Coronary artery (tissue), 2 donors: Measurements from ENCODE around the gene SMIM35.
"Not testable (repeated sequence)": the region's sequence is repeated elsewhere in the genome, so short reads cannot be mapped to it uniquely, and the experiment has no call there.

Experiments used
- DNase-seq: peaks from one replicate; pipeline ENCODE4 v3.0.0-alpha.2; 2017; ENCODE audit warnings: low spot score
- H3K27ac ChIP-seq, 2 donors: fragments of 200-600 bp; sonication (generic); one replicate each; pipeline ENCODE4 v1.5.1; 2016 to 2019
- H3K4me3 ChIP-seq: fragments of 200-600 bp; sonication (generic); 2 replicates; pipeline ENCODE4 v1.5.1; 2016; ENCODE audit warnings: mild to moderate bottlenecking, moderate library complexity
- TF ChIP-seq, protein P1 (sequence below): fragments of 200-600 bp; sonication (generic); IDR thresholded peaks from one replicate; pipeline ENCODE4 v1.5.1; 2019; ENCODE audit warnings: antibody characterized with exemption

The SMIM35 gene

DNA sequence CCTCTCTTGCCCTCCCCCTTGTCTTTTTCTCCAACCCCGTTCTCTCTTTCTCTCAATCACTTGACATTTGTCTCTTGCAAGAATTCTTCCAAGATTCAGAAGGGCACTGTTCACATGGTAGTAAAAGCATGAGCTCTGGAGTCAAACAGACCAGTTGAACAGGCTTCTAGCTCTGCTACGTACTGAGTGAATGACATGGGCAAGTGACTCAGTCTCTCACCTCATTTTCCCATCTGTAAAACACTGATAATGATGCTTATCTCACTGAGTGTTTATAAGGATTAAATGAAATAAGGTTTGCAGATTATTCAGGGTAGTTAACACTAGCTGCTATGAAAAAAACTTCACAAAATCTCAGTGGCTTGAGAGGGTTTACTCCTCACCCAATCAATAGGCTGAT, 106.5 kb downstream of the SMIM35 start:
- TF ChIP-seq, protein P1, sequence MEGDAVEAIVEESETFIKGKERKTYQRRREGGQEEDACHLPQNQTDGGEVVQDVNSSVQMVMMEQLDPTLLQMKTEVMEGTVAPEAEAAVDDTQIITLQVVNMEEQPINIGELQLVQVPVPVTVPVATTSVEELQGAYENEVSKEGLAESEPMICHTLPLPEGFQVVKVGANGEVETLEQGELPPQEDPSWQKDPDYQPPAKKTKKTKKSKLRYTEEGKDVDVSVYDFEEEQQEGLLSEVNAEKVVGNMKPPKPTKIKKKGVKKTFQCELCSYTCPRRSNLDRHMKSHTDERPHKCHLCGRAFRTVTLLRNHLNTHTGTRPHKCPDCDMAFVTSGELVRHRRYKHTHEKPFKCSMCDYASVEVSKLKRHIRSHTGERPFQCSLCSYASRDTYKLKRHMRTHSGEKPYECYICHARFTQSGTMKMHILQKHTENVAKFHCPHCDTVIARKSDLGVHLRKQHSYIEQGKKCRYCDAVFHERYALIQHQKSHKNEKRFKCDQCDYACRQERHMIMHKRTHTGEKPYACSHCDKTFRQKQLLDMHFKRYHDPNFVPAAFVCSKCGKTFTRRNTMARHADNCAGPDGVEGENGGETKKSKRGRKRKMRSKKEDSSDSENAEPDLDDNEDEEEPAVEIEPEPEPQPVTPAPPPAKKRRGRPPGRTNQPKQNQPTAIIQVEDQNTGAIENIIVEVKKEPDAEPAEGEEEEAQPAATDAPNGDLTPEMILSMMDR: no peak
- Histone ChIP-seq H3K27ac (peak overlapping the region in 1 of 2 donors; percentile 48), H3K4me3 (no peak overlapping the region)
- DNase-seq: no peak

DNA sequence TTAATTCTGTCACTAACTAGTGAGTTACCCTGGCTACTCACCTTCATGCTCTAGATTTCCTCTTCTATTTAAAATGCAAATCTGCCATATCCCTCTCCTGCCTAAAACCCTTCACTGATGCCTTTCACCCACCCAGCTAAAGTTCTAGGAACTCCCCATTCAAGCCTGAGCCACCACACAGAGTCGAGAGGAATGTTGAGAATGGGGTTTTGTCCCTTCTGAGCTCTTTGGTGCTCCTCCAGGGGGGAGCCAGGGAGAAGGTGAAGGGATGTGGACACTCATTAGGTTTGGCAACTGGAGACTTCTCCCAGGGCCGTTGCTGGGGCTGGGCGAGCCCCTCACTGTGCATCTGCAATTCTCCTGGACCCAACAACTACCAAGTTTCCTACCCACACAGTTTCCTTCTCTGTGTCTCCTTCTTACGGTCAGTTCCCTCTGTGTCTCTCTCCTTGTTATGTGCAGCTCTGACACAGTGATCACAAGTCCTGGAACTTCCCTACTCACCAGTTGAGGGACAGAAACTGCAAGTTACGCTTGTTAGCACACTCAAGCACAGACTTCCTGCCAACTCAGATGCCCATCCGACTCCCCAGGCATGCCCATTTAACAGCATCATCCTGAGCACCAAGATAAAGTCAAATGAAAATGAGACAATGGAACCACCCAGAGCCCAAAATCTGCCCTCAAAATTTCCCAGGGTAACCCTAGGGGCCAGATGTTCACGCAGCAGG, 107.1 kb downstream of the SMIM35 start:
- TF ChIP-seq, protein P1: no peak
- peak overlapping the region in 1 of 2 donors; percentile 50 for H3K27ac ChIP-seq
- H3K4me3 ChIP-seq: no peak overlapping the region
- no peak for DNase-seq

DNA sequence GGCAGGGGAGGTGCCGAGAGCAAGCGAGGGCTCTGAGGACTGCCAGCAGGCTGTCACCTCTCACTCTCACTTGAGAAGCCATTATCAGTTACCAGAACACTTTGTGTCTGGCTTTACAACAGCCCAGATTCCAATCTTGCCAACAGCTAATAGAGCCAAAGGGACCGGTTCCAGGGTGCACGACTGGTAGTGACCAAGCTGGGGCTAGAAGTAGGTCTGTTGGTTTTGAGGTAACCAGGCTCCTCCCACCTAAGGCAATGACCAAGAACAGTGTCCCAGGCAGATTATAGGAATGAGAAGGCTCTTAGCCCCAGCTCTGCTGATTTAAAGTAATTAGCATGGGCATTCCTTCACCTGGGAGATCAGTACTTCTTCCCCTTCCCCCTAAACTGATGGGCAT, 107.8 kb downstream of the SMIM35 start:
- TF ChIP-seq, protein P1: no peak
- no peak for DNase-seq
- H3K27ac ChIP-seq: peak overlapping the region in 1 of 2 donors; percentile 50
- no peak overlapping the region for H3K4me3 ChIP-seq

DNA sequence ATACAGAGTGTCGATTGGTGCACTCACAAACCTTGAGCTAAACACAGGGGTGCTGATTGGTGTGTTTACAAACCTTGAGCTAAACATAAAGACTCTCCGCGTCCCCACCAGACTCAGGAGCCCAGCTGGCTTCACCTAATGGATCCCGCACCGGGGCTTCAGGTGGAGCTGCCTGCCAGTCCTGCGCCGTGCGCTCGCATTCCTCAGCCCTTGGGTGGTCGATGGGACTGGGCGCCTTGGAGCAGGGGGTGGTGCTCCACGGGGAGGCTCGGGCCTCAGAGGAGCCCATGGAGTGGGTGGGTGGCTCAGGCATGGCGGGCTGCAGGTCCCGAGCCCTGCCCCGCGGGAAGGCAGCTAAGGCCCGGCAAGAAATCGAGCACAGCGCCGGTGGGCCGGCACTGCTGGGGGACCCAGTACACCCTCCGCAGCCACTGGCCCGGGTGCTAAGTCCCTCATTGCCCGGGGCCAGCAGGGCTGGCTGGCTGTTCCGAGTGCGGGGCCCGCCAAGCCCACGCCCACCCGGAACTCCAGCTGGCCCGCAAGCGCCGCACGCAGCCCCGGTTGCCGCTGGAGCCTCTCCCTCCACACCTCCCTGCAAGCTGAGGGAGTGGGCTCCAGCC, 108.4 kb downstream of the SMIM35 start:
- peak overlapping the region in 1 of 2 donors; percentile 50 for H3K27ac ChIP-seq

DNA sequence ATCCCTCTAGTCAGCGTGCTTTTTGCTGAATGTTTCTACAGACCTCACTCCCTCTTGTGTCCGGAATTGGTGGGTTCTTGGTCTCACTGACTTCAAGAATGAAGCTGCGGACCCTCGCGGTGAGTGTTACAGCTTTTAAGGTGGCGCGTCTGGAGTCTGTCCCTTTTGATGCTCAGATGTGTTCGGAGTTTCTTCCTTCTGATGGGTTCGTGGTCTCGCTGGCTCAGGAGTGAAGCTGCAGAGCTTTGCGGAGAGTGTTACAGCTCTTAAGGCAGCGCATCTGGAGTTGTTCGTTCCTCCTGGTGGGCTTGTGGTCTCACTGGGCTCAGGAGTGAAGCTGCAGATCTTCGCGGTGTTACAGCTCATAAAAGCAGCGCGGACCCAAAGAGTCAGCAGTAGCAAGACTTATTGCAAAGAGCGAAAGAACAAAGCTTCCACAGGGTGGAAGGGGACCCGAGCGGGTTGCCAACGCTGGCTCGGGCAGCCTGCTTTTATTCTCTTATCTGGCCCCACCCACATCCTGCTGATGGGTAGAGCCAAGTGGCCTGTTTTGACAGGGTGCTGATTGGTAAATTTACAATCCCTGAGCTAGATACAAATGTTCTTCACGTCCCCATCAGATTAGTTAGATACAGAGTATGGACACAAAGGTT, 109.0 kb downstream of the SMIM35 start:
- not testable (repeated sequence) for DNase-seq, H3K4me3 ChIP-seq
- H3K27ac ChIP-seq: peak overlapping the region in 1 of 2 donors; percentile 50

More for the DNA sequence above, 108.4 kb downstream of the SMIM35 start:
- not testable (repeated sequence) for H3K4me3 ChIP-seq, DNase-seq

DNA sequence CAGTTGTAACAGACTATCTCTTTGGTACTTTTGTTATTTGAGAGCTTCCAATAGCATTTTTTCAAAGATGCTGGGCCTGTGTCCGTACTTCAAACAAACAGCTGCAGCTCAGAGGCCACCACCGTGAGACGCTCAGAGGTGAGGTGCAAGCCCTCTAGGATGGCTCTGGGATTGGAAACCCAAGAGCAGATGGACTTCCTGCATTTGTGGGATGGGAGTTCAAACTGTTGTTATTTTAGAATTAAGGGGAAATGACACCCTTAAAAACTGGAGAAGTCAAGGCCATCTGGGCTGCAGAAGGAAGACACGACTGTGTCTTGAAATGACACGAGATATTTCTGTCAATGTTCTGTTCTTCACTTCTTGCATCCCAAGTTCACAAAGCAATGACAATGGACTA, 109.7 kb downstream of the SMIM35 start:
- DNase-seq: no peak
- TF ChIP-seq, protein P1: no peak
- no peak overlapping the region for H3K4me3 ChIP-seq
- peak overlapping the region in 1 of 2 donors; percentile 47 for H3K27ac ChIP-seq

DNA sequence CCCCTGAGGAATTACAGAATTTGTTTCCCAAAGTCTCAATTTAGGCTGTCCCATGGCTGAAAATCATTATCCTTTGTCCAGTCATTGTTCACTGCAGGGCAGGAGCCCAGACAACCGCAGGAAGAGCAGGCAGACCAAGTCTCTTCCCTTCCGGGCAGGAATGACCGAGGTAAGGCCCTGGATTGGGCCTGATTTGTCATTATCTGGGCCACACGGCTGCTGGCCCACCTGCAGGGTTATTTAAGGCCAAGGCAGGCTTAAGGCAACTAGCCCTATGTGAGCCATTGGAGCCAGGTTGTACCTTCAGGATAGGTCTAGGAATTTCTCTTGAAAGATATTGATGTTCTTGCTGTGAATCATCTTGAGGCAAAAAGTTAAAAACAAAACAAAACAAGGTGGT, 110.3 kb downstream of the SMIM35 start:
- Histone ChIP-seq H3K4me3 (no peak overlapping the region), H3K27ac (peak overlapping the region in 1 of 2 donors; percentile 47)
- TF ChIP-seq, protein P1: no peak
- DNase-seq: no peak

DNA sequence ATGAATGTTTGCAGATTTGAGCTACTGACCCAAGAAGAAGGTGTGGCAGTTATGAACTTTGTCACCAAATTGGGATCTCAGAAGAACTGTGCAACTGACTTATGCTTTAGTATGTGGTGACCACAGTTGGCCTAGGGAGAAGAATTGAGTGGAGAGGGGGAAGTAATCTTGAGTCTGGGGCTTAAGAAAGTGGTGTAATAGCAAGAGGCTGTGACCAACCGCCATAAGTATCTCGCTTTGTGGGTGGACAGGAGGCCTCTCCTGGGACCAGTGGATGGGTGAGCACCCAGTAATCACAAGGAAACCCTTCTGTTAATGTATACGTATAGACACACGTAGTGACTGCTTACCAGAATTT, 113.3 kb downstream of the SMIM35 start:
- Histone ChIP-seq H3K27ac (peak overlapping the region in 1 of 2 donors; percentile 2), H3K4me3 (no peak overlapping the region)
- no peak for DNase-seq
- TF ChIP-seq, protein P1: no peak
